Caco-2 (cell line): ENCODE results near the gene CYCS. TPM values are rescaled to one million over a fixed set of nuclear protein-coding genes. Genes with fewer than 3 reads are reported as not detected.

Experiments
- BruUV-seq: library from RNA; stranded (reverse); fragments of 400-500 nt; replicated peaks from 2 replicates; lab custom pipeline; 2021; lab: Mats Ljungman, UMichigan
- CTCF ChIA-PET: fragments of 300-600 bp; sonication (Branson Sonifier 250); formaldehyde crosslinking; loops from one replicate; lab custom pipeline; 2022; ENCODE audit warnings: antibody characterized with exemption; lab: Charles Lee
- POLR2A ChIA-PET: fragments of 300-600 bp; sonication (Branson Sonifier 250); formaldehyde crosslinking; loops from one replicate; lab custom pipeline; 2022; ENCODE audit warnings: antibody characterized with exemption; lab: Charles Lee
- DNase-seq, 2 experiments: peaks; one replicate each; pipeline versions ENCODE4 v3.0.0 to v3.0.0-alpha.2; 2020 to 2022
- H3K27me3 ChIP-seq: replicated peaks from 2 replicates; pipeline ENCODE4 v1.6.0; 2011; ENCODE audit warnings: low read length; ENCODE audit not compliant: control insufficient read depth, insufficient read depth
- H3K36me3 ChIP-seq: 2 replicates; pipeline ENCODE4 v1.5.1; 2011; ENCODE audit warnings: low read length; ENCODE audit not compliant: control insufficient read depth, insufficient read depth
- H3K4me1 ChIP-seq: fragments of 250-450 bp; sonication (Bioruptor Pico); 2 replicates; pipeline ENCODE4 v1.5.1; 2020; ENCODE audit warnings: mild to moderate bottlenecking
- H3K4me3 ChIP-seq: 2 replicates; pipeline ENCODE4 v1.5.1; 2011; ENCODE audit warnings: low read depth, mild to moderate bottlenecking, control low read depth, low read length
- H3K9me3 ChIP-seq: fragments of 250-450 bp; sonication (Bioruptor Pico); 2 replicates; pipeline ENCODE4 v1.5.1; 2020; ENCODE audit warnings: mild to moderate bottlenecking, moderate library complexity
- H3K27ac Mint-ChIP-seq: one replicate; pipeline ENCODE4 v1.8.0; 2022; ENCODE audit warnings: mixed read lengths; ENCODE audit not compliant: unreplicated experiment
- H3K27me3 Mint-ChIP-seq: one replicate; pipeline ENCODE4 v1.8.0; 2022; ENCODE audit warnings: mixed read lengths; ENCODE audit not compliant: insufficient read depth, unreplicated experiment
- H3K36me3 Mint-ChIP-seq: one replicate; pipeline ENCODE4 v1.8.0; 2022; ENCODE audit warnings: mild to moderate bottlenecking, mixed read lengths; ENCODE audit not compliant: insufficient read depth, unreplicated experiment
- H3K4me1 Mint-ChIP-seq: one replicate; pipeline ENCODE4 v1.8.0; 2022; ENCODE audit warnings: low read depth, mixed read lengths; ENCODE audit not compliant: unreplicated experiment
- H3K4me3 Mint-ChIP-seq: one replicate; pipeline ENCODE4 v1.8.0; 2022; ENCODE audit warnings: mild to moderate bottlenecking, moderate library complexity, mixed read lengths; ENCODE audit not compliant: unreplicated experiment
- H3K9me3 Mint-ChIP-seq: one replicate; pipeline ENCODE4 v1.8.0; 2022; ENCODE audit warnings: mixed read lengths; ENCODE audit not compliant: unreplicated experiment
- CTCF ChIP-seq, 2 experiments: fragments of 200-600 bp in 1 of 2; IDR thresholded peaks; 1 replicate in 1 of 2; 2 replicates in 1 of 2; pipeline versions ENCODE4 v1.5.1 to v1.8.0; 2011 to 2022; ENCODE audit warnings: antibody characterized with exemption in 1 of 2, control low read depth in 1 of 2, inconsistent platforms in 1 of 2, low read depth in 1 of 2, low read length in 1 of 2, mild to moderate bottlenecking in 1 of 2, moderate library complexity in 1 of 2; ENCODE audit not compliant: insufficient read depth in 1 of 2, severe bottlenecking in 1 of 2, unreplicated experiment in 1 of 2
- intact Hi-C: fragments of 100-400 bp; cut with micrococcal nuclease; formaldehyde crosslinking; loops from one replicate; pipeline ENCODE4 v1.10.0; 2022; ENCODE audit not compliant: unreplicated experiment
- total RNA-seq: library from RNA; stranded (reverse); gene quantifications from 2 replicates; pipeline ENCODE4 v1.2.3, GENCODE V29; 2022

The CYCS gene
- total RNA-seq, 1 experiment from 2014 or later = 156 TPM

DNA sequence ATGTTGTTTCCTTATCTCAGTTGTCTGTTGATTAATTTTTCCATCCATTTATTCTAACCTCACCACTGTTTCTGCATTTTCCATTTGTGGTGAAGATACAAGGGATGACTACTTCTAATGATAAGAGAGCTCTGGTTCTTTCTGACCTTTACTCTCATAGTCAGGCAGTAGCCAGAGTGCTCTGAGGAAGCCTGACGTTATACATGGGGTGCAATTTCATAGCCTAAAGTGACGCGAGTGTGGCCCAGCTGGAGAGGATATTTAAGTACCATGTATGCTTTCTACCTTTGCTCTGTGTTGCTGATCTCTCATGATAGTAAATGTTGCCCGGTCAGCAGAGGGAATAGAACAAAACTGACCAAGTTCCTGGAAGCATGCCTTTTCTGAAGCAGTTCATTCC lies 33.9 kb upstream of the CYCS start:
- Mint-ChIP-seq H3K4me1 (no peaks in the 10 kb centered on the region), H3K27ac (no peak overlapping the region), H3K9me3 (no peaks in the 10 kb centered on the region), H3K4me3 (no peak overlapping the region), H3K36me3 (no peaks in the 10 kb centered on the region), H3K27me3 (no peaks in the 10 kb centered on the region)
- BruUV-seq = no TSS peak
- no peaks in the 10 kb centered on the region for H3K36me3 ChIP-seq
- POLR2A ChIA-PET = no interaction called here
- intact Hi-C loops = no loop called here
- DNase-seq = no peak
- H3K4me1 ChIP-seq = no peaks in the 10 kb centered on the region
- no peak overlapping the region for H3K4me3 ChIP-seq
- TF ChIP-seq CTCF (IDR thresholded peaks at IDR 0.05; ENCODE audit: insufficient read depth in 1 of 2, low read depth in 1 of 2, low read length in 1 of 2, severe bottlenecking in 1 of 2, unreplicated experiment in 1 of 2) = no peak
- CTCF ChIA-PET = interaction anchor here (0.7 kb wide), 1 partner anchor 679 kb away, joined by 3 read pairs; no protein-coding TSS in a partner anchor
- 0 out of 2 replicates have a peak, but pooled peaks cover 5% of the 10 kb centered on the region for H3K9me3 ChIP-seq
- no peaks in the 10 kb centered on the region for H3K27me3 ChIP-seq

- ChIA-PET POLR2A (no interaction called here), CTCF (no interaction called here)
- BruUV-seq = no TSS peak
- Histone ChIP-seq H3K9me3 (no peaks in the 10 kb centered on the region), H3K4me3 (no peak overlapping the region), H3K27me3 (no peaks in the 10 kb centered on the region), H3K36me3 (no peaks in the 10 kb centered on the region), H3K4me1 (no peaks in the 10 kb centered on the region)
- intact Hi-C loops = no loop called here
- DNase-seq = no peak
- Mint-ChIP-seq H3K27ac (no peak overlapping the region), H3K9me3 (no peaks in the 10 kb centered on the region), H3K4me1 (peaks cover 6% of the 10 kb centered on the region), H3K27me3 (no peaks in the 10 kb centered on the region), H3K4me3 (no peak overlapping the region), H3K36me3 (no peaks in the 10 kb centered on the region)
- no peak for TF ChIP-seq CTCF (IDR thresholded peaks at IDR 0.05; ENCODE audit: insufficient read depth in 1 of 2, low read depth in 1 of 2, low read length in 1 of 2, severe bottlenecking in 1 of 2, unreplicated experiment in 1 of 2)
Observed at GRCh38 chr7:25151773-25152172, 26.7 kb upstream of the CYCS start.

DNA sequence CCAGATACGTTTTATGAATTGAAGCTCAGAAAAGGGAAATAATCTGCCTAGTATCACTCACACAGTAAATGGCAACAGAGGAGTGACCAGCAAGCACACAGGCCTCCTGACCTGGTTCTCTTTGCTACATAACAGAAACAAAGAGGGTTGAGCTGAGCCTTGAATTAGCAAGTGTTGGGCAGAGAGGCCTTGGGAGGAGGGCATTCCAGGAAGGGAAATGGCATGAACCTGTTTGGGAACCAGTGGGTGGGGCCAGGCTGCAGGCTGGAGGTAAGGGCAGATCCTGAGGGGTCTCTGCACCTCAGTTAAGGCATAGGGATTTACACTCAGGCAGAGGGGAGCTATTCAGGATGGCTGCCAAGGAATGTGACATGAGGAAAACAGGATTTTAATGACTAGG lies 24.8 kb upstream of the CYCS start:
- POLR2A ChIA-PET = no interaction called here
- no peak for TF ChIP-seq CTCF (IDR thresholded peaks at IDR 0.05; ENCODE audit: insufficient read depth in 1 of 2, low read depth in 1 of 2, low read length in 1 of 2, severe bottlenecking in 1 of 2, unreplicated experiment in 1 of 2)

More for the DNA sequence above, 24.8 kb upstream of the CYCS start:
- H3K4me3 ChIP-seq = no peak overlapping the region
- H3K27me3 ChIP-seq = no peaks in the 10 kb centered on the region
- Mint-ChIP-seq H3K27me3 (no peaks in the 10 kb centered on the region), H3K27ac (no peak overlapping the region), H3K9me3 (no peaks in the 10 kb centered on the region), H3K4me1 (peaks cover 22% of the 10 kb centered on the region), H3K36me3 (no peaks in the 10 kb centered on the region), H3K4me3 (no peak overlapping the region)
- intact Hi-C loops = no loop called here
- H3K36me3 ChIP-seq = no peaks in the 10 kb centered on the region
- no peaks in the 10 kb centered on the region for H3K9me3 ChIP-seq
- peaks cover 12% of the 10 kb centered on the region for H3K4me1 ChIP-seq
- CTCF ChIA-PET = interaction anchor here (1.3 to 1.4 kb wide), 2 partner anchors 31 to 33 kb away, joined by 3 to 7 read pairs; a partner anchor contains a TSS
- BruUV-seq = no TSS peak
- DNase-seq = no peak
